GM21360 (cell line): ENCODE measurements around the gene ESR2.
"Not testable (repeated sequence)": the region's sequence is repeated elsewhere in the genome, so short reads cannot be mapped to it uniquely, and the experiment has no call there.

Experiments
- ATAC-seq: cut with Tn5 transposase; IDR thresholded peaks from one replicate; pipeline ENCODE4 v1.9.1; 2021; ENCODE audit warnings: mild to moderate bottlenecking, moderate library complexity; ENCODE audit not compliant: unreplicated experiment

ESR2 gene

GRCh38 chr14:64049616-64050381 is 244.4 kb downstream of the ESR2 start:
- ATAC-seq, result no peak

DNA sequence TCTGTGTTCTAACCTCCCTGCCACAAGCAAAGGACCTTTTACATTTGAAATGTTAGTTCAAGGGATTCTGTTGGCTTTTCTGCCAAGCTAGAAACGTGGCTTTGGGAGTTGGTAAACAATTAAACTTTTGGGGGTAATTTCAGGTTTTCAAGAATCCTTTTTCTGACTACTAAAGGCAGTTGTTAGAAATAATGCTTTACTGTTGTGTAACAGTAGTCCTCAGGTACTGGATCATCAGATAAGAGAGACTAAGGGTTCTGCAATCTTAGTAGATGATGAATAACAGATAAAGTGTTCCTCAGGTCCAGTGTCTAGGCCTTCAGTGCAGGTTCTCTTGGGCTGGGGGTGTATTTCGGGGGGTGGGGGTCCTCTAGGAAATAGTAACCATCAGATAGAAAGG is 249.1 kb downstream of the ESR2 start:
- no peak for ATAC-seq

GRCh38 chr14:64043296-64043695 is 250.9 kb downstream of the ESR2 start:
- not testable (repeated sequence) for ATAC-seq

DNA sequence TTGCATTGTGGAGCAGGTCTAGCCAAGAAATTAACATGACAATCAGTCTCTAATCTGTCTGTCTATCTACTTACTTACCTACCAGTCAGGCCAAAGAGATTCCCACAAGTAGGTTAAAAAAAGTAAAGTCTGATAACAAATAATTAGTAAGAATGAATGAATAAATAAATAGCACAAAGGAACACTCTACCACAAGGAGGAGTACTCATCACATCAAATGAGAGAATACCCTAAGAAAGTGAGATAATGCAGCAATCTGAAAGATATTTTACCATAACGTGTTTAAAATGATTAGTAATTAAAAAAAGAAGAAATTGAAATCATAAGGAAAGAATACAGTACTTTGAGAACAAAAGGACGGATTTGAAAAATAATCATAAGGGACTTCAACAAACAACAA is 254.1 kb downstream of the ESR2 start:
- no peak for ATAC-seq

DNA sequence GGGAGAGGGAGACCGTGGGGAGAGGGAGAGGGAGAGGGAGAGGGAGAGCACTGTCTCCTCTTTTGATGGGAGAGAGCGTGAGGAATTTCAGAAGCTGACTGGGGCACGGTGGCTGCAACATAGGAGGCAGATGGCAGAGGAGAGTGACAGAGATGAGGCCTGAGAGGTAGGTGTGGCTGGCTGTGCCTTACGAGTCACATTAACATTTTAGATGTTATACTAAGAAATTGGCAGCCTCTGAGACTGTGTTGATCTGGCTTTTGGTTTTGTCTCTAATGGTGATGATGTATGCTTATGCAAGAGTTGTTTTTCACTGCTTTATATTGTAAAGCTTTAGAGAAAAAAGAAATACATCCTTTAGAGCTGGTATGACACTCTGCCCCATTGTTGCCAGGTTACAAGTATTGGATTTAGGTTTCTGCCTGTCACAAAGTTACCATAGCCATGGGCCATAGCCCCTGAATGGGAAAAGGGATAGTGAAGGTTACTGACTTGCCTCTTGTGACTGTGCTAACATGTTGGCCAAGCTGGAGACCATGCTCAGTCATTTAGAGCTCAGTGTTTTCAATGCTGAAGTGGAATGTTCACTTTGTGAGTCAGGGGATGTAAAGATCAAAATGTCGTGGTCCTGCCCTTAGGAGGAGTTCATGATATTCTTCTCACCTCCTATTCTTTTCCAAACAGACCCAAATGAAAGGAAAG is 255.2 kb downstream of the ESR2 start:
- no peak for ATAC-seq

GRCh38 chr14:64037869-64038745 is 256.1 kb downstream of the ESR2 start:
- not testable (repeated sequence) for ATAC-seq

GRCh38 chr14:64035143-64035542 is 259.0 kb downstream of the ESR2 start:
- ATAC-seq, result no peak
